Subcutaneous abdominal adipose tissue (tissue), 5 donors: ENCODE data around the gene PDE8B.

Experiments used
- H3K27ac ChIP-seq: one replicate; pipeline ENCODE4 v1.7.0; 2013; ENCODE audit warnings: low read depth, mild to moderate bottlenecking, inconsistent platforms, low read length, moderate library complexity
- H3K27me3 ChIP-seq, 5 donors: one replicate each; pipeline ENCODE4 v1.7.0; 2013; ENCODE audit warnings: low read length in 5 of 5, inconsistent platforms in 1 of 5; ENCODE audit not compliant: control insufficient read depth in 5 of 5, insufficient read depth in 4 of 5
- H3K36me3 ChIP-seq, 5 donors: one replicate each; pipeline ENCODE4 v1.7.0; 2013; ENCODE audit warnings: low read length in 5 of 5; ENCODE audit not compliant: control insufficient read depth in 5 of 5, insufficient read depth in 5 of 5
- H3K4me1 ChIP-seq, 5 donors: one replicate each; pipeline ENCODE4 v1.7.0; 2013; ENCODE audit warnings: low read length in 5 of 5, mild to moderate bottlenecking in 3 of 5, moderate library complexity in 1 of 5; ENCODE audit not compliant: control insufficient read depth in 5 of 5, insufficient read depth in 5 of 5
- H3K4me3 ChIP-seq, 5 donors: one replicate each; pipeline ENCODE4 v1.7.0; 2013; ENCODE audit warnings: low read length in 5 of 5, low read depth in 1 of 5
- H3K9ac ChIP-seq, 5 donors: one replicate each; pipeline ENCODE4 v1.7.0; 2013; ENCODE audit warnings: low read length in 5 of 5, mild to moderate bottlenecking in 4 of 5, moderate library complexity in 3 of 5
- H3K9me3 ChIP-seq, 5 donors: one replicate each; pipeline ENCODE4 v1.7.0; 2013; ENCODE audit warnings: low read length in 5 of 5; ENCODE audit not compliant: control insufficient read depth in 5 of 5
- donor health status: healthy.
- donor health status: healthy.
- donor health status: healthy.
- donor health status: healthy.
- donor health status: healthy.

PDE8B gene

DNA sequence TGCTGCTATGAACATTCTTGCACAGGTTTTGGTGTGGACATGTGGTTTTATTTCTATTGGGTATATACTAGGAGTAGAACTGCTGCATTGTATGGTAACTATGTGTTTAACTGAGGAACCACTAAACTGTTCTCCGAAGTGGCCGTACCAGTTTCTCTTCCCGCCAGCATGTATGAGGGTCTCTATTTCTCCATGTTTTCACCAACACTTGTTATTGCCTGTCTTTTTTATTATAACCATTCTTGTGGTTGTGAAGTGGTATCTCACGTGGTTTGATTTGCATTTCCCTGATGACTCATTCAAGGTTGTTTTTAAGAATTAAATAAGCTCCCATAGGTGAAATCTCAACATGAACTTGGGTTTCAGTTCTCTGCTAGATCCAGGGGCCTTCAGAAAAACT, 19.4 kb downstream of the PDE8B start:
- peaks cover 0 to 13% (median 10%) of the 10 kb centered on the region in 5 donors for H3K4me1 ChIP-seq
- H3K27ac ChIP-seq = no peak overlapping the region
- H3K9ac ChIP-seq = no peak overlapping the region
- no peak overlapping the region for H3K4me3 ChIP-seq
- H3K27me3 ChIP-seq = no peaks in the 10 kb centered on the region
- H3K36me3 ChIP-seq = no peaks in the 10 kb centered on the region
- no peaks in the 10 kb centered on the region for H3K9me3 ChIP-seq

DNA sequence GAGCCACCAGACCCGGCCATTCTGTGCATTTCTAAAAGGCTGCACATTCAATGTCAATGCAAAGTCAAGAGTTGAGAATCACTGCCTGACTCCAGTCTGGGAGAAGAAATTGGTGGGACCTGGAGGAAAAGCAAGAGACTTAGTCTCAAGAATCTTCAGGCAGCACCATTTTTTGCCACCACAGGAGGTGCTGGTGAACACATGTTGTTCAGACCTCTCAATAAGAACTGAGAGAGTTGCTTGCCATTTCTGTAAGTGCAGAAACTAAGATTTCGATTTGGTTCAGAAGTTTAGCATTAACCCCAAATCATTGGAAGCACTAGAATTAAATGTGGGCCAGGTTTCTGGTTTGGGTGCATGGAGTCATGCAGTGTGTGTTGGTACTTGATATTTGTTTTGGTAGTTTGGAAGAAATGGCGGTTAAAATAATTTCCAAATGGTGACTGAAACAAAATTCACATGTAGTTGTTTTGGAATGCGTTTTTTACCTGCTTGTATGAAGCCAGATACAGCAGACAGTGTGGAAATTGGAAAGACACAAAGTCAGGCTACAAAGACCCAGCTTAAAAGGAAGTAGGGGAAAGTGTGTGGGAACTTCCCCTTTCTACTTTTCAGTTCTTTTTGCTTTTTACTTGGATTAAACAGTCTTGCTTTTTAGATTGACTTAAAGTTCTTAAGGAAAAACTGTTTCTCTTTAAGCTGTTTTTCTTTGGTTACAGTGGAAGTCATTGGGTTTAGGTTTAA, 20.4 kb downstream of the PDE8B start:
- no peaks in the 10 kb centered on the region for H3K9me3 ChIP-seq
- H3K36me3 ChIP-seq = no peaks in the 10 kb centered on the region
- H3K9ac ChIP-seq = no peak overlapping the region
- no peak overlapping the region for H3K4me3 ChIP-seq
- H3K4me1 ChIP-seq = peaks cover 0 to 13% (median 10%) of the 10 kb centered on the region in 5 donors
- no peak overlapping the region for H3K27ac ChIP-seq
- no peaks in the 10 kb centered on the region for H3K27me3 ChIP-seq

DNA sequence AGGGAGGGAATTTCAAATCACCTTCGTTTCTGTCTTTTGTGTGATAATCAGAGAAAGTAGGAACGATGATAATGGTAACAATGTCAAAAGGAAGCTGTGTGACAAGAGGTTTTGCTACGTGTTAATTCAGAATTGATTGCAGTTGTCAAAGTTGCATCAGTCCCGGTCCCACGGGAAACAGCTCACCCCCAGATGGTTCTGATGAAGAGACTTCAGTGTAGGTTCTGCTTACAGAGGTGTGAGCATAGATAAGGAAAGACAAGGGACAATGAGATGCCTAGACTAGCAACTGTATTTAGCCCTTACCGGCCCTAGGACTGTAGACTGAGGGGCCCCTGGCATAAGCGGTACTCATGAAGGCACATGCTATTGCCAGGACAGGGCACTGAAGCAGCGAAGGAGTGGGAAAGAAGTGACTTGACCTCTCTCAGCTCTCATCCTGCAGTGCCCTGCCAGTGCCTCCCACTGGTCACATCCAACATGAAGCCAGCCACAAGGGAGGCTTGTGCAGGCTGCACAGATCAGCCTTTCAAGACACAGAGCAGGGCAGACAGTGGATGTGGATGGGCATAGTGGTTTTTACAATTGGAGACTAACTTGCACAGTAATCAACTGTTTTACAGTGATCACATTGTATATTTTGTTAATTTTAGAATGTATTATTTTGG, 21.1 kb downstream of the PDE8B start:
- peaks cover 0 to 13% (median 10%) of the 10 kb centered on the region in 5 donors for H3K4me1 ChIP-seq
- H3K9ac ChIP-seq = no peak overlapping the region
- no peaks in the 10 kb centered on the region for H3K27me3 ChIP-seq
- no peak overlapping the region for H3K27ac ChIP-seq
- H3K9me3 ChIP-seq = no peaks in the 10 kb centered on the region
- H3K36me3 ChIP-seq = no peaks in the 10 kb centered on the region
- H3K4me3 ChIP-seq = no peak overlapping the region

DNA sequence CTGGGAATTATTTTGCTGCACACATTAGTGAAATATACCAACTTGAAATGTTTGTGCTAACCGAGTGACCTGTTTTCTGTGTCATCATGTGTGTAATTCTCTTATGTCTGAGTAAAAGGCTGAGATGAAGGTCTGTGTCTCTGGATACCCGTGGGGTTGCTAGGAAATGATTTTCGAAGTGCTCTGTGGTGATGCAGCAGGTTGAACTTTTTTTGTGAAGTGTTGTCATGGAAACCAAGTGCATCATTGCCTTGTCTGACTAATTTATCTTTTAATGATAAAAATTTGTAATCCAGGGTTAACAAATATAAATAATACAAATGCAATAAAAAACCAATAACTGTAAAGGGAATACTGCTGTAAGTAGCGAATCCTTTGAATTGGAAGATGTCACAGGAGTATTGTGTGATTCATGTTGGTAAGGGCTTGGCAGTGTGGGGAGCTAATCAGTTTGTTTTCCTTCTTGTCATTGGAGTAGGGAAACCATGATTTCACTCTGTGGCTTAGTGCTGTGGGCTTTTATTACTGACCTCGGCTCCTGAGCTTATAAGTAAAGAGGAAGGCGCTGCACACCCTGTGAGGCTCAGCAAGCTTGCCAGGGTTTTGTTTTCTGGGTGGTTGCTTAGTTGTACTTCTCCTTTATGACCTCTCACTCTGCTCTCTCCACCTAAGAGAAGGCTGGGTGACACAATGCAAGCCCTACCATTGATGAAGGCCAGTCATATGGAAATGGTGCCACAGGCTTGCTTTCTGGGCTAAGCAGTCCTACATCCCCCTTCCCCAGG, 22.3 kb downstream of the PDE8B start:
- Histone ChIP-seq H3K9me3 (no peaks in the 10 kb centered on the region), H3K27ac (no peak overlapping the region), H3K4me1 (peaks cover 0 to 13% (median 10%) of the 10 kb centered on the region in 5 donors), H3K4me3 (no peak overlapping the region), H3K27me3 (no peaks in the 10 kb centered on the region), H3K36me3 (no peaks in the 10 kb centered on the region), H3K9ac (no peak overlapping the region)

DNA sequence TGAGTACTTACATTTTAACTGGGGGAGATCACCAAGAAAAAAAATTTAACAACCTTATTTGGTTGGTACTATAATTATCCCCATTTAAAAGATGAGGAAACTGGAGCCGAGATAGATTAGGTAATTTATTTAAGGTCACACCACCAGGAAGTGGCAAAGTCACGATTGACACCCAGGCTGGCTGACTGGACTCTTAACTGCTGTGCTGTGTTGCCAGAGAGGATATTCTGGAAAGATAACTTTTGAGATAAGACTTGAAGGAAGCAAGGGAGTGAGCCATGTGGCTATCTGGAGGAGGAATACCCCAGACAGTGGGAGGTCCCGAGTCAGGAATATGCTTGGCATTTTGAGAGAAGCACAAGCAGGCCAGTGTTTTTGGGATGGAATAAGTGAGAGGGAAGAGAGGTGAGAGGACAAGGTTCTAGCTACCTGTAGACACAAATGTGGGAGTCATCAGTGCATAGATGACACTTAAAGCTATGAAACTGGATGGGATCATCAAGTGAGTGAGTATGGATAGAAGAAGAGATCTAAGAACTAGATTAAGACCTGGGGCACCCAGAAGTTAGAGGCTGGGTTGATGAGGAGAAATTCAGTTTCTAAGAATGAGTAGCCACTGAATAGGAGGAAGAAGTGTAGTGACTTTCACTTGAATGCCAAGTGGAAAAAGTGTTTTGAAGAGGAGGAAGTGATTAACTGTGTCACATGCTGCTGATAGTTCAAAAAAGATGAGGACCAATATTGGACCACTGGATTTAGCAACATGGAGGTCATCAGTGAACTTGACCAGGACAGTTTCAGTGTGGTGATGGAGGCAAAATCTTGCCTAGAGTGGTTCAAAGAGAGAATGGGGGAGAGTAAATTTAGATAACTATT, 25.6 kb downstream of the PDE8B start:
- H3K27me3 ChIP-seq = no peaks in the 10 kb centered on the region
- no peak overlapping the region for H3K9ac ChIP-seq
- no peaks in the 10 kb centered on the region for H3K9me3 ChIP-seq
- H3K36me3 ChIP-seq = no peaks in the 10 kb centered on the region
- H3K27ac ChIP-seq = no peak overlapping the region
- no peak overlapping the region for H3K4me3 ChIP-seq
- peaks cover 0 to 13% (median 9%) of the 10 kb centered on the region in 5 donors for H3K4me1 ChIP-seq

DNA sequence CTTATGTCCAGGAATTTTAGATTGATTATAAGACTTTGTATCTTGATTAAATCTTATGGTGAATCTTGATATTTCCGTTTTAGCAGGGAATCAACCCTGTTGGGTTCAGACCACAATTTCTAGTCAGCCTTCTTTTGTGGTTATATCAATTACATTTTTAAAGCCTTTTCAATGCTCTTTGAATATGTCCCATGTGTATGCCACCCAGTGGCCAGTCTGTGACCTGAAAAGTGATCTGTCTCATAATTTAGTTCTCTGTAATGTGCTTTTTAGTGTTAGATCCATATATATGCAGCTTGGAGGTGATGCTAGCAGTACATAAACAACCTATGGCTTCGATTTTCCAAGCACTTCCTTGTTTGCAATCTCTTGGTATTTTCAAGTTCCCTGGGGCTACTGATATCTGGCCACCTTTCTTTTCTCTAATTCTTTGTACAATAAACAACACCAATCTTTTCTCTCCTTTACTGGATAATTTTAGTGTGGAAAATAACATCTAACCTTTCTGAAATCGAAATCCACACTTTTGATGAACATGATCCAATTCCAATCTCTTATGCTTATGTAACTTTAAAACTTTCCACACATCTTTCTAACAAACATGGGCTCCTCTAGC, 28.8 kb downstream of the PDE8B start:
- H3K4me1 ChIP-seq = peaks cover 0 to 12% (median 6%) of the 10 kb centered on the region in 5 donors
- no peaks in the 10 kb centered on the region for H3K27me3 ChIP-seq
- no peaks in the 10 kb centered on the region for H3K9me3 ChIP-seq
- no peak overlapping the region for H3K27ac ChIP-seq
- no peak overlapping the region for H3K4me3 ChIP-seq
- no peaks in the 10 kb centered on the region for H3K36me3 ChIP-seq
- H3K9ac ChIP-seq = no peak overlapping the region

DNA sequence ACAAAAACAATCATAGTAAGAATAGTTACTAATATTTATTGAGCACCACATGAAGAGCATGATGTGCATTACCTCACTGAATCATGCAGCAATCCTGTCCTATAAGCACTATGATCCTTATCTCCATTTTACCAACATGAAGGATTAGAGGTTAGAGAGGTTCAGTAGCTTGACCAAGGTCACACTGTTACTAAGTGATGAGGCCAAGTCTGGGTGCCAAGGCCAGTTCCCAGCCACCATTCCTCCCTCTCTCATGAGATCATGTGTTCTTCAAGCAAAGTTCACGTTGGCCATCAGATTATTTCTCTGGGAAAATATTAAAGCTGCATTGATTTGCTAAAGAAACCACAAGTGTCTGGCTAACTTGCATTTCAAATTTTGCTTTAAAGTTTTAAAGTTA, 31.0 kb downstream of the PDE8B start:
- Histone ChIP-seq H3K36me3 (no peaks in the 10 kb centered on the region), H3K27ac (no peak overlapping the region), H3K9ac (no peak overlapping the region), H3K27me3 (no peaks in the 10 kb centered on the region), H3K9me3 (no peaks in the 10 kb centered on the region), H3K4me3 (no peak overlapping the region), H3K4me1 (peaks cover 0 to 12% (median 6%) of the 10 kb centered on the region in 5 donors)

DNA sequence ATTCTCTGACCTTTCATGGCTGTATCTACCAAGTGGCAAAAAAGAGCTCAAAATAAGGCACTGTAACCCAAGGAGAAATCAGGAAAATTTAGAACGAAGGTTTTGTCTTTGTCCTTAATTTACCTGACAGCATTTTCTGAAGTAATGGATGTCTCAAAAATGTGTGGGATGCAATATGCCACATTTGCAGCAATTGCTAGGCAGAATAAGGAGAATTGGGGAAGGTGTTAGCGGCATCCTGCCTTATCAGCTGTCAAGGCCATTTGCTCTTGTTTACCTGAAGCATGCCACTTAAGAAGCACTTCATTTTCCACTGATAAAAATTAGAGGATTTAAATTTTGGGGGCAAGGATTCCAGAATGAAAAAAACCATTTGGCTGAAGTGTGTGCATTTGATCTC, 39.0 kb downstream of the PDE8B start:
- Histone ChIP-seq H3K4me1 (no peaks in the 10 kb centered on the region), H3K9me3 (no peaks in the 10 kb centered on the region), H3K27ac (no peak overlapping the region), H3K9ac (no peak overlapping the region), H3K27me3 (no peaks in the 10 kb centered on the region), H3K36me3 (no peaks in the 10 kb centered on the region), H3K4me3 (no peak overlapping the region)

DNA sequence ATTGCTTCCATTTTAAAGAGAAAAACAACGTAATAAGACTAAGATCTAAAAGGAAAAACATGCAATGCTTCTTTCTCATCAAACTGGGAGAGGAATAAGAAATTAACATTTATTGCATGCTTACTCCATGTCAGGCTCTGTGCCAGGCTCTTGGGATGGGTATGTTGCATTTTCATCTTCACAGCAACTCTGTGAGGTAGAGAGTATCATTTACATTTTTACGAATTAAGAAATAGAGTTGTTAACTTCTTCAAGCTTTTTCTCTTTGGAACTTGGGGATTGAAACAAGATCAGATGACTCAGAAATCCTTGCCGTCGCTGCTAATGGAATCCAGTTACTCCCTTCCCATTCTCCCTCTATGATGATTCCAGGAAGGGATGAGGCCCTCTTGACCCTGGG, 39.5 kb downstream of the PDE8B start:
- Histone ChIP-seq H3K9ac (no peak overlapping the region), H3K4me1 (no peaks in the 10 kb centered on the region), H3K4me3 (no peak overlapping the region), H3K27me3 (no peaks in the 10 kb centered on the region), H3K27ac (no peak overlapping the region), H3K9me3 (no peaks in the 10 kb centered on the region), H3K36me3 (no peaks in the 10 kb centered on the region)
